Breast epithelium (tissue), 3 donors: ENCODE measurements around the gene HOXB1.

Experiments used
- POLR2A ChIP-seq: fragments of 450-650 bp; IDR thresholded peaks from one replicate; pipeline ENCODE4 v1.6.1; 2016; ENCODE audit warnings: antibody characterized with exemption, mild to moderate bottlenecking, moderate library complexity
- POLR2AphosphoS5 ChIP-seq, 3 donors: sonication (generic); formaldehyde crosslinking; IDR thresholded peaks; one replicate each; pipeline ENCODE4 v1.6.1; 2017; ENCODE audit warnings: antibody characterized with exemption in 3 of 3
- TF ChIP-seq, protein P1 (sequence below), 3 donors: fragments of 450-650 bp; IDR thresholded peaks; one replicate each; pipeline ENCODE4 v1.5.1; 2016 to 2017; ENCODE audit warnings: antibody characterized with exemption in 3 of 3, mild to moderate bottlenecking in 3 of 3, moderate library complexity in 3 of 3

DNA sequence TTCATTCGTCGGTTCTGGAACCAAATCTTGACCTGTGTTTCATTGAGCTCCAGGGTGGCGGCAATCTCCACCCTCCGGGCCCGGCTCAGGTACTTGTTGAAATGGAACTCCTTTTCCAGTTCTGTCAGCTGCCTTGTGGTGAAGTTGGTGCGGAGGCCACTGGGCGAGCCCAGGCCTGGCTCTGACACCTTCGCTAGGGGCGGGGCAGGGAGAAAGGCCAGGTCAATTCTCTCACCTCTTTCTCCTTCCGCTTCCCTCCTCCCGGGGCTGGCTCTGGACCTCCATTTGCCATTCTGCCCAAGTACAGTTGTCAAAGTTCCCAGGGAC, 1.2 kb downstream of the HOXB1 start:
- TF ChIP-seq, protein P1, sequence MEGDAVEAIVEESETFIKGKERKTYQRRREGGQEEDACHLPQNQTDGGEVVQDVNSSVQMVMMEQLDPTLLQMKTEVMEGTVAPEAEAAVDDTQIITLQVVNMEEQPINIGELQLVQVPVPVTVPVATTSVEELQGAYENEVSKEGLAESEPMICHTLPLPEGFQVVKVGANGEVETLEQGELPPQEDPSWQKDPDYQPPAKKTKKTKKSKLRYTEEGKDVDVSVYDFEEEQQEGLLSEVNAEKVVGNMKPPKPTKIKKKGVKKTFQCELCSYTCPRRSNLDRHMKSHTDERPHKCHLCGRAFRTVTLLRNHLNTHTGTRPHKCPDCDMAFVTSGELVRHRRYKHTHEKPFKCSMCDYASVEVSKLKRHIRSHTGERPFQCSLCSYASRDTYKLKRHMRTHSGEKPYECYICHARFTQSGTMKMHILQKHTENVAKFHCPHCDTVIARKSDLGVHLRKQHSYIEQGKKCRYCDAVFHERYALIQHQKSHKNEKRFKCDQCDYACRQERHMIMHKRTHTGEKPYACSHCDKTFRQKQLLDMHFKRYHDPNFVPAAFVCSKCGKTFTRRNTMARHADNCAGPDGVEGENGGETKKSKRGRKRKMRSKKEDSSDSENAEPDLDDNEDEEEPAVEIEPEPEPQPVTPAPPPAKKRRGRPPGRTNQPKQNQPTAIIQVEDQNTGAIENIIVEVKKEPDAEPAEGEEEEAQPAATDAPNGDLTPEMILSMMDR (IDR thresholded peaks at IDR 0.05), result no peak
- TF ChIP-seq POLR2AphosphoS5 (IDR thresholded peaks at IDR 0.05), result no peak
- no peak for TF ChIP-seq POLR2A
